Measurements from ENCODE around the gene SSUH2.
A peak's percentile ranks its signal among the peaks of the same experiment; 100 is the strongest.
"Not testable (repeated sequence)": the region's sequence is repeated elsewhere in the genome, so short reads cannot be mapped to it uniquely, and the experiment has no call there.

Gene SSUH2

GRCh38 chr3:8658306-8659212 is 14.0 kb upstream of the SSUH2 start:
- DNase-seq (ENCODE audit: low read depth in 2 of 2), result peak; percentile 13 to 23

- DNase-seq (ENCODE audit: low read depth in 2 of 2), result peak in 1 of 2 experiments; percentile 14
These were observed 13.3 kb upstream of the SSUH2 start for GRCh38 chr3:8657804-8658305.

- no peak for DNase-seq (ENCODE audit: low read depth in 2 of 2)
These were observed 11.6 kb upstream of the SSUH2 start for GRCh38 chr3:8656240-8656639.

GRCh38 chr3:8655387-8655835 is 10.8 kb upstream of the SSUH2 start:
- DNase-seq (ENCODE audit: low read depth in 2 of 2), result no peak

- DNase-seq (ENCODE audit: low read depth in 2 of 2), result not testable (repeated sequence)
These were observed 10.2 kb upstream of the SSUH2 start for GRCh38 chr3:8654572-8655329.

- DNase-seq (ENCODE audit: low read depth in 2 of 2), result no peak
These were observed 9.3 kb upstream of the SSUH2 start for GRCh38 chr3:8653800-8654408.

GRCh38 chr3:8652324-8652987 is 7.9 kb upstream of the SSUH2 start:
- DNase-seq (ENCODE audit: low read depth in 2 of 2), result no peak

- DNase-seq (ENCODE audit: low read depth in 2 of 2), result no peak
These were observed 7.1 kb upstream of the SSUH2 start for GRCh38 chr3:8651418-8652323.

- no peak for DNase-seq (ENCODE audit: low read depth in 2 of 2)
These were observed 6.2 kb upstream of the SSUH2 start for GRCh38 chr3:8650583-8651416.

- DNase-seq (ENCODE audit: low read depth in 2 of 2), result no peak
These were observed 5.2 kb upstream of the SSUH2 start for GRCh38 chr3:8649757-8650156.

- DNase-seq (ENCODE audit: low read depth in 2 of 2), result no peak
These were observed 4.5 kb upstream of the SSUH2 start for GRCh38 chr3:8648909-8649741.

GRCh38 chr3:8647137-8647985 is 2.8 kb upstream of the SSUH2 start:
- no peak for DNase-seq (ENCODE audit: low read depth in 2 of 2)

GRCh38 chr3:8646313-8646938 is 1.8 kb upstream of the SSUH2 start:
- no peak for DNase-seq (ENCODE audit: low read depth in 2 of 2)

GRCh38 chr3:8645712-8646111 is 1.1 kb upstream of the SSUH2 start:
- no peak for DNase-seq (ENCODE audit: low read depth in 2 of 2)

- no peak for DNase-seq (ENCODE audit: low read depth in 2 of 2)
These were observed 769 bp downstream of the SSUH2 start for GRCh38 chr3:8643693-8644365.

GRCh38 chr3:8642001-8642400 is 2.6 kb downstream of the SSUH2 start:
- DNase-seq (ENCODE audit: low read depth in 2 of 2), result no peak

GRCh38 chr3:8641472-8641871 is 3.1 kb downstream of the SSUH2 start:
- DNase-seq (ENCODE audit: low read depth in 2 of 2), result no peak
